Astrocyte of the cerebellum (primary cell): ENCODE results near the gene KLRD1.

Experiments used
- DNase-seq: peaks from one replicate; pipeline ENCODE4 v3.0.0-alpha.2; 2011; ENCODE audit warnings: low read depth
- H3K4me3 ChIP-seq: 2 replicates; pipeline ENCODE4 v1.5.1; 2011; ENCODE audit warnings: mild to moderate bottlenecking, low read depth, low read length, moderate library complexity
- in situ Hi-C: cut with HindIII; loops from 2 replicates; pipeline ENCODE4 v1.10.0; 2017; ENCODE audit warnings: low sequenced_read_pairs
- TF ChIP-seq, protein P1 (sequence below): IDR thresholded peaks from 2 replicates; pipeline ENCODE4 v1.5.1; 2012; ENCODE audit warnings: low read length, low read depth, moderate library complexity, mild to moderate bottlenecking; ENCODE audit errors: missing control alignments

Gene KLRD1

DNA sequence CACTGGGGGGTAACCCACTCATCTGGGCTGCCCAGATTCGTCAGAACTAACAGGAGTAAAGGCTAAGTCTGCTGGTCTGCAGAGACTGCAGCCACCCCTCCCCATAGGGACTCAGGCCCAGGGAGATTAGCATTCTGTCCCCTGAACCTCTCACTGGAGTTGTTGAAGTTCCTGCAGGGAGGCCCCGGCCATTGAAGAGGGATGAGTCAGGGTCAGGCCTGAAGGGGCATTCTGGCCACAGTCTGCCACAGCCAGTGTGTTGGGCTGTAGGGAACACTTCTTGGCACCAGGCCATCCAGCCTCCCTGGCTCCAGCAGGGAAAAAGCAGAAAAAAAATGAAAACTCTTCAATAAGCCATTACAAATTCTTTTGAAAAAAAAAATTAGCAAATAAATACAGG is 46.8 kb downstream of the KLRD1 start:
- in situ Hi-C loops, result no loop called here
- no peak overlapping the region for H3K4me3 ChIP-seq
- TF ChIP-seq, protein P1, sequence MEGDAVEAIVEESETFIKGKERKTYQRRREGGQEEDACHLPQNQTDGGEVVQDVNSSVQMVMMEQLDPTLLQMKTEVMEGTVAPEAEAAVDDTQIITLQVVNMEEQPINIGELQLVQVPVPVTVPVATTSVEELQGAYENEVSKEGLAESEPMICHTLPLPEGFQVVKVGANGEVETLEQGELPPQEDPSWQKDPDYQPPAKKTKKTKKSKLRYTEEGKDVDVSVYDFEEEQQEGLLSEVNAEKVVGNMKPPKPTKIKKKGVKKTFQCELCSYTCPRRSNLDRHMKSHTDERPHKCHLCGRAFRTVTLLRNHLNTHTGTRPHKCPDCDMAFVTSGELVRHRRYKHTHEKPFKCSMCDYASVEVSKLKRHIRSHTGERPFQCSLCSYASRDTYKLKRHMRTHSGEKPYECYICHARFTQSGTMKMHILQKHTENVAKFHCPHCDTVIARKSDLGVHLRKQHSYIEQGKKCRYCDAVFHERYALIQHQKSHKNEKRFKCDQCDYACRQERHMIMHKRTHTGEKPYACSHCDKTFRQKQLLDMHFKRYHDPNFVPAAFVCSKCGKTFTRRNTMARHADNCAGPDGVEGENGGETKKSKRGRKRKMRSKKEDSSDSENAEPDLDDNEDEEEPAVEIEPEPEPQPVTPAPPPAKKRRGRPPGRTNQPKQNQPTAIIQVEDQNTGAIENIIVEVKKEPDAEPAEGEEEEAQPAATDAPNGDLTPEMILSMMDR, result no peak
- no peak for DNase-seq

DNA sequence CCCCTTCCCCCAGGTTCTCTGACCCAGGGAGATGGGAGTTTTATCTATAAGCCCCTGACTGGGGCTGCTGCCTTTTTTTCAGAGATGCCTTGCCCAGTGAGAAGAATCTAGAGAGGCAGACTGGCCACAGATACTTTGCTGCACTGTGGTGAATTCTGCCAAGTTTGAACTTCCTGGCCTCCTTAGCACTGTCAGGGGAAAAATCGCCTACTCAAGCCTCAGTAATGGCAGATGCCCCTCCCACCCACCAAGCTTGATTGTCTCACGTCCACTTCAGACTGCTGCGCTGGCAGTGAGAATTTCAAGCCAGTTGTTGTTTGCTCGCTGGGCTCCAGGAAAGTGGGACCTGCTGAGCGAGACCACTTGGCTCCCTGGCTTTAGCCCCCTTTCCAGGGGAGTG is 50.5 kb downstream of the KLRD1 start:
- in situ Hi-C loops, result no loop called here
- TF ChIP-seq, protein P1, result no peak
- no peak overlapping the region for H3K4me3 ChIP-seq
- no peak for DNase-seq

DNA sequence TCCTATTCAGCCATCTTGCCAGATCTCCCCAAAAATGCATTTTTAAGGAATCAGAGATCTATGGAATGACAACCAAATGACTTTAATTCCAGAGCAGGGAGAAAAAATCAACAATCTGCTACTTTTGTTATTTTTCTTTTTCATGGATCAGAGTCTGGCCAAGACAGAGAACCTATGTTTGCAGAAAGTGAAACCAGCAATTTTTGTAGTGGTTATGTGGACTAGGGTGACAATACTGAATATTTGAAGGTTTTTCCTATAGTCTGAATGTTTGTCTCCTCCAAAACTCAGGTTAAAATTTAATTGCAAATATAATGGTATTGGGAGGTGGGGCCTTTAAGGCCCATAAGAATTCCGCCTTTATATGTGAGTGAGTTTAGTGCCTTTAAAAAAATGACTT is 51.3 kb downstream of the KLRD1 start:
- DNase-seq, result no peak
- TF ChIP-seq, protein P1, result no peak
- in situ Hi-C loops, result no loop called here
- no peak overlapping the region for H3K4me3 ChIP-seq

DNA sequence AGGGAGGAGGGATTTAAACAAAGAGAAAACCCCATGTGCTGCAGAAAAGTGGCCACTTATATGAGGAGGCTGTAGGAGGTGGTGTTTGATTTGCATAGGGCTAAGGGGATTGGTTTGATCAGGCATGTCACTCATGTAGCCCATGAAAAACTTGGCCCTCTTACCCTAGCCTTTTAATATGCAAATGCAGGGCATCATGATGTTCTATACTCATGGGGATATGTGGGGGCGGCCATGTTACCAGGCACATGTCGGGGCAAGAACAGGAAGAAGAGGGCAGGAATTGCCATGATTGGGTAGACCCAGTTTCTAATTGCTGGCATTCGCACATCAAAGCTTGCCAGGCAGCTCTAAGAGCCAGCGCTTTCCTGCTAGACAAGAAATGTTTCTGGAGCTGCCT is 53.4 kb downstream of the KLRD1 start:
- in situ Hi-C loops, result no loop called here
- no peak for DNase-seq
- no peak overlapping the region for H3K4me3 ChIP-seq
- TF ChIP-seq, protein P1, result no peak

DNA sequence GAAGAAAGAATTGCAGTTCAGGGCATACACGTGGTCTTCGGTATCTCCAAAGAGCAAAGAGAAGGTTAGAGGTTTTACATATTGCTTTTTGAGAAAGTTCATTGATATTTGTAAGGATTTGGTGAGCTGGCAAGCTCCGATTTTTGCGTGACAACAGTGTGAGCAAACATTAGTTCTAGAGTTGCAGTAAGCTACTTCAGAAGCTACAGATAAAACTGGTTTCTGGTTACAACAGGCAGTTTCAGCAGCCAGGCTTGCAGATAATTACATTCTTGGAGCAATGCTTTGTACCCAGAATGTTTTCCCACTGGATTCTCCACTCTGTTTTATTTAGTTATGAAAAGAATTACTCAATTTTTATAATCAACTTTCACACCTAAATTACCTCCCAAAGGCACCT is 54.0 kb downstream of the KLRD1 start:
- no peak overlapping the region for H3K4me3 ChIP-seq
- TF ChIP-seq, protein P1, result no peak
- DNase-seq, result no peak
- in situ Hi-C loops, result no loop called here

DNA sequence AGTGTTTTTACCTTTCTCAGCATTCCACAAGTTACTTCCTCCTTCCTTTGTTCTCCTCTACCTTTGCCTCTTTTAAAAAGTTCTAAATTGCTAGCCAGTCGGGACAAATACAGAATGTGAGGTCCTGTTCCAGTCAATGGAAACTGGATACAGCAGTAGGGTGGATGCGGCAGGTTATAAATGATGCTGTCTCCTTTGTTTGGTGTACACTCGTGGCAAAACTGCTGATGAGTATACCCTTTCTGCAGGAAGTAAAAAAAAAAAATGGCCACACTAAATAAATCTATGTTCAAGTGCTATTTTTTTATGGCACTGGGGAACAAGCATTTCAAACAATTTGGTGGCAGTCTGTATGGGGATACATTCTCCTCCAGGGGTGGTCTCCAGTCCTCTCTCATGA is 54.7 kb downstream of the KLRD1 start:
- in situ Hi-C loops, result no loop called here
- TF ChIP-seq, protein P1, result no peak
- no peak for DNase-seq
- no peak overlapping the region for H3K4me3 ChIP-seq
